ENCODE measurements around the gene ARSI. TPM values are rescaled to one million over a fixed set of nuclear protein-coding genes. Genes with fewer than 3 reads are reported as not detected.

The ARSI gene
- 0.54 TPM in 1 of 2 replicates, not detected in the other for total RNA-seq

GRCh38 chr5:150302301-150303069 is at the start of gene ARSI:
Gene ARSI, minus strand, starts transcription at chr5:150302905. Its CDS starts 532 bp downstream, at chr5:150302373.

DNA sequence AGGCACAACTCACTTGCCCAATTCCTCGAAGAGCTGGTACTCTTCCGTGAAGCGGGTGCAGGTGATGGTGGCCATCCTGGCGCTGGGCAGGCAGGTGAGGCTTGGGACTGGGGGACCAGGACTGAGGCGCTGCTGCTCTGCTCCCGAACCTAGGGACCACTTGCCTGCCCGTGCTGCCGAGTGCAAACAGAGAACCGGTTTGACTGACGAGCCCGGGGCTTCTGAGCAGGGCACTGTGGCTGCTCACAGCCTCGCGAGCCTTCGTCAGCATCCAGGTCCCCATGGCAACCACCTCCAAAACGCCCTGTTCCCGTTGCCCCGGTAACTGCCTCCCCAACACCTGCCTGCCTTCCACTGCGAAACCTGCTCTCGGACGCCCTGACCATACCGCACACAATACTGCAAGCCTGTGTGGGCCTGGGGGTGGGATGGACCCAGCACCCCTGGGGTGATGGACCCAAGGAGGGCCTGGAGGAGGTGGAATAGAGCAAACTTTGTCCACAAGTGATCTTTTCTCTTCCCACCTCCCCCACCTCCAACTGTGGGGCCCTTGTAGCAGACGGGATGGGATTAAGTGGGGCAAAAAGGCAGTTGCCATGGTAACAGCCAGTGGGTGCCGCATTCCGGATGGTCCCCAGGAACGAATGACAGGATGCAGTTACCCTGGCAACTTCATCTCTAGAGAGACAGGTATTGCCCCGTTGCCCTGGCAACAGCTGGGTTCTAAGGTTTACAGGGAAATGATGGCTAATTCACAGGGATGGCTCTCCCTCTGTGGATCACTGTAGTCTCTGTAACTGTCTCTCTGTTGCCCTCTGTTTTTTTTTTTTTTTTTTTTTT is 12.9 kb downstream of the ARSI start, which contains the start of gene CAMK2A:
TSS of gene CAMK2A (minus strand) at position 223 of the 840 bp plus-strand sequence. CDS start at position 75, 148 bp downstream.

Other genes starting within 250 kb of the ARSI start
- gene CSF1R, start 216.4 kb downstream of the ARSI start, total RNA-seq = not detected in 2 replicates
- 10.4 and 11.5 TPM in 2 replicates for gene PDGFRB, start 147.1 kb downstream of the ARSI start, total RNA-seq
- under 0.01 TPM in 1 of 2 replicates, not detected in the other for gene CDX1, start 136.1 kb downstream of the ARSI start, total RNA-seq
- gene SLC6A7, start 112.8 kb downstream of the ARSI start, total RNA-seq = not detected in 2 replicates
- not detected in 2 replicates for gene CAMK2A, start 13.1 kb downstream of the ARSI start, total RNA-seq
- 7.0 and 11.4 TPM in 2 replicates for gene TCOF1, start 54.8 kb upstream of the ARSI start, total RNA-seq
- 0.33 and 0.52 TPM in 2 replicates for gene CD74, start 110.0 kb upstream of the ARSI start, total RNA-seq
- gene RPS14, start 146.8 kb upstream of the ARSI start, total RNA-seq = 3,078 and 3,901 TPM in 2 replicates
- 20.1 and 21.7 TPM in 2 replicates for gene NDST1, start 205.2 kb upstream of the ARSI start, total RNA-seq